ENCODE measurements around the gene SYNGAP1. TPM values are rescaled to one million over a fixed set of nuclear protein-coding genes. Genes with fewer than 3 reads are reported as not detected.

Gene SYNGAP1
- total and polyA plus RNA-seq, 2 of the 8 experiments (the other 6 are each of a cell fraction or from before 2014, with no cell fraction given): 31.0 to 101 TPM

DNA sequence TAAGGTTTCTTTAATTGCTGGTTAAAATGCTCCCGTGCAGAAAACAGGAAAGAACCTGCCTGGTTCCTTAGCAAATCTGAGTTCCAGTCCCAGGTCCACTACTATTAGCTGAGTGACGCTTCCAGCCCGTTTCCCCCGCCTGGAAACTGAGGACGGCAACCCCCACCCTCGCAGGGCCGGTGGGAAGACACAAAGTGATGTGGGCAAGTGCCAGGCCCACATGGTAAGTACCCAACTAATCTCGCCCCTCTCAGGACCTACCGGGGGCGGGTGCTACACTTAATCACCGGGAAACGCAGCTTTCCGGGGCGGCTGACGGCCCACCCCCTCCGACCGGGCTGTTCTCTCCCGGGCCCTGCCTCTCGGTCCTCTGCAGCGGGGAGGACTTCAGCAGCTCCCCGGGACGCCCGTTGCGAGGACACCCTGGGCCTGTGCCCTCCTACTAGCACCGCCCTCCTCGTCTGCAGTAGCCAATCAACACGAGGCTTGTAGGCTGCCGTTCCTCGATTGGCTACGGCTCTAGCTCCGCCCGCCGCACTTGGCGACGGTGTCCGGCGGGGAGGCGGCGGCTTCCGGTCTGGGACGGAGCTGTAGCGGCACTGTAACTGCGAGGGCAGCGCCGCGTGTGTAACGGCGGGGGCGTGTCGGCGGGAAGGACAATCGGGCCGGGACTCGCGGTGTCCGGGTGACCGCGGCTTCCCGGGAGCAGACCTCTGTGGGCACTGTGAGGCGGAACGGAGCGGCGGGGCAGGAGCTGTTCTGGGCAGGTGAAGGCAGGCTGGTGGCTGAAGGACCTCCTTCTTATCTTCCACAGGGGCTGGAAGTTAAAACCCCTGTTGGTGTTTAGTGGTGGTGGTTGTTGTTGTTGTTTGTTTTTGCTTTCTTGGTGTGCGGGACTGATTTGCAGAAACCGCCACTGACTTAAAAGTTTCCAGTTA, 34.4 kb downstream of the SYNGAP1 start, which contains the start of gene ZBTB9 (continued):
- TF ChIP-seq RBBP5 (IDR thresholded peaks at IDR 0.05; ENCODE audit: borderline replicate concordance, low read depth, low read length) (peak; percentile 68; the same call in 1 of the 2 replicates), PHF8 (conservative IDR thresholded peaks at IDR 0.05; ENCODE audit: low read depth, low read length) (peak; percentile 67; the same call in 1 of the 2 replicates), GABPA (IDR thresholded peaks at IDR 0.05; ENCODE audit: borderline replicate concordance, insufficient read depth, low read length) (peak; percentile 52; the same call in 1 of the 2 replicates), RAD21 (IDR thresholded peaks at IDR 0.05 in 1 of 2, conservative IDR thresholded peaks at IDR 0.05 in 1 of 2; ENCODE audit: low read depth in 2 of 2, low read length in 2 of 2) (peak in 1 of 2 experiments; percentile 0; a peak in 1 of 4 replicates), CEBPB (IDR thresholded peaks at IDR 0.05; ENCODE audit: low read depth, low read length) (no peak)
